ENCODE measurements around the gene PDLIM3. TPM values are rescaled to one million over a fixed set of nuclear protein-coding genes. Genes with fewer than 3 reads are reported as not detected.

Gene PDLIM3
- total and polyA plus RNA-seq, 9 of the 15 experiments (the other 6 are each of a cell fraction or from before 2014, with no cell fraction given), result 0.06 TPM; not detected in 8

- Histone ChIP-seq H3K9ac (ENCODE audit: insufficient read depth in 1 of 2, low read depth in 2 of 2, low read length in 2 of 2) (no peak overlapping the region), H2AFZ (ENCODE audit: low read depth, low read length) (no peak overlapping the region), H3K9me3 (replicated peaks; ENCODE audit: control insufficient read depth, insufficient read depth, low read depth, low read length) (no peaks in the 10 kb centered on the region), H3K79me2 (ENCODE audit: control insufficient read depth, insufficient read depth, low read length) (no peaks in the 10 kb centered on the region), H3K9me1 (ENCODE audit: control insufficient read depth, insufficient read depth, low read length) (no peaks in the 10 kb centered on the region), H3K4me2 (ENCODE audit: insufficient read depth, low read length) (no peak overlapping the region), H3K36me3 (ENCODE audit: control insufficient read depth, insufficient read depth, low read length) (no peaks in the 10 kb centered on the region), H3K4me3 (no peak overlapping the region), H3K27ac (ENCODE audit: extremely low read depth, low read depth, low read length) (no peak overlapping the region), H3K27me3 (ENCODE audit: control insufficient read depth in 2 of 2, insufficient read depth in 2 of 2, low read length in 2 of 2) (peaks cover 11 to 20% of the 10 kb centered on the region in 2 experiments), H4K20me1 (replicated peaks; ENCODE audit: control insufficient read depth, insufficient read depth, low read length) (no peaks in the 10 kb centered on the region), H3K4me1 (replicated peaks in 1 of 2; ENCODE audit: control insufficient read depth in 2 of 2, insufficient read depth in 2 of 2, low read length in 2 of 2) (no peaks in the 10 kb centered on the region)
- ChIA-PET POLR2A (no interaction called here), CTCF (ENCODE audit: low intra/inter-chr PET ratio) (no interaction called here)
- 0% methylated on average over 3 of the region's 3 CpGs for WGBS (ENCODE audit: insufficient coverage, low coverage, missing lambda C conversion rate)
- intact Hi-C loops (cut with micrococcal nuclease) (no loop called here), in situ Hi-C loops (cut with MboI) (no loop called here)
- no TSS peak for BruUV-seq (replicated peaks)
- peak; percentile 73 for ATAC-seq
- DNase-seq (ENCODE audit: extremely low read depth in 1 of 4, low spot score in 3 of 4), result no peak
- peak; percentile 52 for TF ChIP-seq CBX8 (IDR thresholded peaks at IDR 0.05; ENCODE audit: borderline replicate concordance, extremely low read depth, low read depth, low read length, poor library complexity, severe bottlenecking)
- TF ChIP-seq HNRNPLL (IDR thresholded peaks at IDR 0.05; ENCODE audit: low read depth, low read length, poor library complexity, severe bottlenecking), result no peak
- TF ChIP-seq ZNF124 (CRISPR knock-in tag; IDR thresholded peaks at IDR 0.05), result no peak
- TF ChIP-seq CTCF (IDR thresholded peaks at IDR 0.05 in 2 of 3, conservative IDR thresholded peaks at IDR 0.05 in 1 of 3; ENCODE audit: insufficient read depth in 2 of 3, low read depth in 1 of 3, low read length in 3 of 3), result 0 out of 6 replicates have a peak, but pooled peaks of 1 of the 3 experiments have one; percentile 9
- no peak for TF ChIP-seq FOXO4 (CRISPR knock-in tag; IDR thresholded peaks at IDR 0.05)
- no peak for TF ChIP-seq ZBTB33 (CRISPR knock-in tag; IDR thresholded peaks at IDR 0.05)
- no peak for FAIRE-seq
These were observed 78.2 kb downstream of the PDLIM3 start for GRCh38 chr4:185457136-185457535.

All from K562 (cell line).